KMS-11 (cell line): ENCODE data around the gene AKAP8L.

Experiments used
- H2AFZ ChIP-seq: fragments of 200-600 bp; sonication (generic); 2 replicates; pipeline ENCODE4 v1.6.1; 2016; ENCODE audit warnings: antibody characterized with exemption, mixed run types, low read depth
- H3K27ac ChIP-seq: fragments of 200-600 bp; sonication (generic); 2 replicates; pipeline ENCODE4 v1.6.1; 2016; ENCODE audit warnings: mild to moderate bottlenecking, mixed run types
- H3K27me3 ChIP-seq: fragments of 200-600 bp; sonication (generic); 2 replicates; pipeline ENCODE4 v1.6.1; 2017; ENCODE audit warnings: mild to moderate bottlenecking, low read depth, mixed run types, moderate library complexity; ENCODE audit not compliant: insufficient read depth
- H3K36me3 ChIP-seq: fragments of 200-600 bp; sonication (generic); 2 replicates; pipeline ENCODE4 v1.6.1; 2017; ENCODE audit warnings: mild to moderate bottlenecking, mixed run types; ENCODE audit not compliant: insufficient read depth
- H3K4me1 ChIP-seq: fragments of 200-600 bp; sonication (generic); 2 replicates; pipeline ENCODE4 v1.6.1; 2016; ENCODE audit warnings: mild to moderate bottlenecking, low read depth, mixed run types; ENCODE audit not compliant: poor library complexity, severe bottlenecking
- H3K4me2 ChIP-seq: fragments of 200-600 bp; sonication (generic); 2 replicates; pipeline ENCODE4 v1.7.0; 2016; ENCODE audit warnings: mild to moderate bottlenecking, mixed run types
- H3K4me3 ChIP-seq: fragments of 200-600 bp; sonication (generic); IDR thresholded peaks from 2 replicates; pipeline ENCODE4 v1.6.1; 2017; ENCODE audit warnings: low read depth, low read length, mixed read lengths; ENCODE audit not compliant: insufficient read depth
- H3K79me2 ChIP-seq: fragments of 200-600 bp; sonication (generic); 2 replicates; pipeline ENCODE4 v1.6.1; 2016; ENCODE audit warnings: low read depth, mixed run types; ENCODE audit not compliant: insufficient read depth
- H3K9ac ChIP-seq: fragments of 200-600 bp; sonication (generic); 2 replicates; pipeline ENCODE4 v1.6.1; 2016; ENCODE audit warnings: mild to moderate bottlenecking, mixed run types
- H4K20me1 ChIP-seq: fragments of 200-600 bp; sonication (generic); 2 replicates; pipeline ENCODE4 v1.6.1; 2016; ENCODE audit warnings: mild to moderate bottlenecking, mixed run types; ENCODE audit not compliant: insufficient read depth
- CTCF ChIP-seq: fragments of 200-600 bp; sonication (generic); conservative IDR thresholded peaks from 2 replicates; pipeline ENCODE4 v1.6.1; 2017; ENCODE audit warnings: low read depth, mild to moderate bottlenecking, antibody characterized with exemption, low read length, moderate library complexity, mixed read lengths

The AKAP8L gene

GRCh38 chr19:15456871-15457700 is 38.3 kb upstream of the AKAP8L start:
- no peak overlapping the region for H2AFZ ChIP-seq
- no peaks in the 10 kb centered on the region for H3K36me3 ChIP-seq
- H3K4me3 ChIP-seq: no peak overlapping the region
- H3K4me2 ChIP-seq: no peak overlapping the region
- no peaks in the 10 kb centered on the region for H3K79me2 ChIP-seq
- no peak for TF ChIP-seq CTCF
- no peak overlapping the region for H3K9ac ChIP-seq
- no peak overlapping the region for H3K27ac ChIP-seq
- no peaks in the 10 kb centered on the region for H4K20me1 ChIP-seq
- H3K27me3 ChIP-seq: no peaks in the 10 kb centered on the region
- no peaks in the 10 kb centered on the region for H3K4me1 ChIP-seq

- H3K4me1 ChIP-seq: no peaks in the 10 kb centered on the region
- H3K4me2 ChIP-seq: no peak overlapping the region
- H3K36me3 ChIP-seq: no peaks in the 10 kb centered on the region
- H4K20me1 ChIP-seq: no peaks in the 10 kb centered on the region
- H3K27me3 ChIP-seq: no peaks in the 10 kb centered on the region
- H3K79me2 ChIP-seq: no peaks in the 10 kb centered on the region
- no peak overlapping the region for H2AFZ ChIP-seq
- no peak overlapping the region for H3K27ac ChIP-seq
- no peak overlapping the region for H3K4me3 ChIP-seq
- no peak overlapping the region for H3K9ac ChIP-seq
- TF ChIP-seq CTCF: no peak
Measured at GRCh38 chr19:15456441-15456840, 37.7 kb upstream of the AKAP8L start.

GRCh38 chr19:15455996-15456395 is 37.2 kb upstream of the AKAP8L start:
- no peak for TF ChIP-seq CTCF
- H3K4me1 ChIP-seq: no peaks in the 10 kb centered on the region
- H3K4me3 ChIP-seq: no peak overlapping the region
- no peak overlapping the region for H3K27ac ChIP-seq
- no peaks in the 10 kb centered on the region for H3K27me3 ChIP-seq
- H3K4me2 ChIP-seq: no peak overlapping the region
- no peak overlapping the region for H2AFZ ChIP-seq
- no peak overlapping the region for H3K9ac ChIP-seq
- no peaks in the 10 kb centered on the region for H4K20me1 ChIP-seq
- H3K79me2 ChIP-seq: no peaks in the 10 kb centered on the region
- H3K36me3 ChIP-seq: no peaks in the 10 kb centered on the region

GRCh38 chr19:15453906-15454860 is 35.4 kb upstream of the AKAP8L start:
- Histone ChIP-seq H3K27ac (no peak overlapping the region), H2AFZ (no peak overlapping the region), H3K79me2 (no peaks in the 10 kb centered on the region), H4K20me1 (no peaks in the 10 kb centered on the region), H3K9ac (no peak overlapping the region), H3K4me1 (no peaks in the 10 kb centered on the region), H3K4me3 (no peak overlapping the region), H3K27me3 (no peaks in the 10 kb centered on the region), H3K4me2 (no peak overlapping the region), H3K36me3 (no peaks in the 10 kb centered on the region)
- TF ChIP-seq CTCF: no peak
